ENCODE results near the gene LY9.
"Not testable (repeated sequence)": the region's sequence is repeated elsewhere in the genome, so short reads cannot be mapped to it uniquely, and the experiment has no call there.

DNA sequence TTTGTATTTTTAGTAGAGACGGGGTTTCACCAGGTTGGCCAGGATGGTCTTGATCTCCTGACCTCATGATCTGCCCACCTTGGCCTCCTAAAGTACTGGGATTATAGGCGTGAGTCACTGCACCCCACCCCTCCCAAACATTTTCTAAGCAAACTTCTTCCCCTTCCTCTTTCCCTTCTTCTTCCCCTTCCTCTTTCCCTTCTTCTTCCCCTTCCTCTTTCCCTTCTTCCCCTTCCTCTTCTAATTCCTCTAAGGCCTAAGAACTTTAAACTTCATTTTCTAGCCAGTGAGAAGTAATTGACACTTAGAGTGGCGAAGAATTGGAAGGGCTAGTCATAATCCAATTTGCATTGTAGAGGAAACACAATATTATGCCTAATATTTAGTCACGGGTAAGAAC is 79.6 kb downstream of the LY9 start:
- TF ChIP-seq, protein P1, sequence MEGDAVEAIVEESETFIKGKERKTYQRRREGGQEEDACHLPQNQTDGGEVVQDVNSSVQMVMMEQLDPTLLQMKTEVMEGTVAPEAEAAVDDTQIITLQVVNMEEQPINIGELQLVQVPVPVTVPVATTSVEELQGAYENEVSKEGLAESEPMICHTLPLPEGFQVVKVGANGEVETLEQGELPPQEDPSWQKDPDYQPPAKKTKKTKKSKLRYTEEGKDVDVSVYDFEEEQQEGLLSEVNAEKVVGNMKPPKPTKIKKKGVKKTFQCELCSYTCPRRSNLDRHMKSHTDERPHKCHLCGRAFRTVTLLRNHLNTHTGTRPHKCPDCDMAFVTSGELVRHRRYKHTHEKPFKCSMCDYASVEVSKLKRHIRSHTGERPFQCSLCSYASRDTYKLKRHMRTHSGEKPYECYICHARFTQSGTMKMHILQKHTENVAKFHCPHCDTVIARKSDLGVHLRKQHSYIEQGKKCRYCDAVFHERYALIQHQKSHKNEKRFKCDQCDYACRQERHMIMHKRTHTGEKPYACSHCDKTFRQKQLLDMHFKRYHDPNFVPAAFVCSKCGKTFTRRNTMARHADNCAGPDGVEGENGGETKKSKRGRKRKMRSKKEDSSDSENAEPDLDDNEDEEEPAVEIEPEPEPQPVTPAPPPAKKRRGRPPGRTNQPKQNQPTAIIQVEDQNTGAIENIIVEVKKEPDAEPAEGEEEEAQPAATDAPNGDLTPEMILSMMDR (IDR thresholded peaks at IDR 0.05), result not testable (repeated sequence)
- not testable (repeated sequence) for TF ChIP-seq POLR2A (IDR thresholded peaks at IDR 0.05)

All from lower leg skin (tissue), 3 donors.